Activated CD4-positive, alpha-beta memory T cell treated with anti-CD3 and anti-CD28 coated beads for 36 hours (primary cell): Measurements from ENCODE around the gene EXD3. TPM values are rescaled to one million over a fixed set of nuclear protein-coding genes. Genes with fewer than 3 reads are reported as not detected.

Experiments used
- CTCF ChIA-PET: fragments of 350-600 bp; sonication (Branson Sonifier 250); formaldehyde crosslinking; loops from one replicate; lab custom pipeline; 2021; ENCODE audit warnings: antibody characterized with exemption, inconsistent platforms; lab: Charles Lee
- POLR2A ChIA-PET: fragments of 350-600 bp; sonication (Branson Sonifier 250); formaldehyde crosslinking; loops from one replicate; lab custom pipeline; 2021; ENCODE audit warnings: antibody characterized with exemption; lab: Charles Lee
- DNase-seq: peaks from one replicate; pipeline ENCODE4 v3.0.0-alpha.2; 2020
- H3K27ac Mint-ChIP-seq: one replicate; pipeline ENCODE4 v1.8.0; 2021; ENCODE audit warnings: mixed read lengths
- H3K27me3 Mint-ChIP-seq: one replicate; pipeline ENCODE4 v1.8.0; 2021; ENCODE audit warnings: mixed read lengths
- H3K36me3 Mint-ChIP-seq: one replicate; pipeline ENCODE4 v1.8.0; 2021; ENCODE audit warnings: mixed read lengths
- H3K4me1 Mint-ChIP-seq: one replicate; pipeline ENCODE4 v1.8.0; 2021; ENCODE audit warnings: low read depth, mixed read lengths
- H3K4me3 Mint-ChIP-seq: one replicate; pipeline ENCODE4 v1.8.0; 2021; ENCODE audit warnings: mild to moderate bottlenecking, mixed read lengths
- H3K9me3 Mint-ChIP-seq: one replicate; pipeline ENCODE4 v1.8.0; 2021; ENCODE audit warnings: mixed read lengths
- intact Hi-C: fragments of 100-400 bp; cut with micrococcal nuclease; formaldehyde crosslinking; loops from one replicate; pipeline ENCODE4 v1.15.1; 2023
- total RNA-seq, 2 experiments: library from RNA; stranded (reverse); gene quantifications; one replicate each; pipeline ENCODE4 v1.2.3, GENCODE V29; 2021

Gene EXD3
- total RNA-seq, 2 experiments from 2014 or later = 13.5 to 13.6 TPM

DNA sequence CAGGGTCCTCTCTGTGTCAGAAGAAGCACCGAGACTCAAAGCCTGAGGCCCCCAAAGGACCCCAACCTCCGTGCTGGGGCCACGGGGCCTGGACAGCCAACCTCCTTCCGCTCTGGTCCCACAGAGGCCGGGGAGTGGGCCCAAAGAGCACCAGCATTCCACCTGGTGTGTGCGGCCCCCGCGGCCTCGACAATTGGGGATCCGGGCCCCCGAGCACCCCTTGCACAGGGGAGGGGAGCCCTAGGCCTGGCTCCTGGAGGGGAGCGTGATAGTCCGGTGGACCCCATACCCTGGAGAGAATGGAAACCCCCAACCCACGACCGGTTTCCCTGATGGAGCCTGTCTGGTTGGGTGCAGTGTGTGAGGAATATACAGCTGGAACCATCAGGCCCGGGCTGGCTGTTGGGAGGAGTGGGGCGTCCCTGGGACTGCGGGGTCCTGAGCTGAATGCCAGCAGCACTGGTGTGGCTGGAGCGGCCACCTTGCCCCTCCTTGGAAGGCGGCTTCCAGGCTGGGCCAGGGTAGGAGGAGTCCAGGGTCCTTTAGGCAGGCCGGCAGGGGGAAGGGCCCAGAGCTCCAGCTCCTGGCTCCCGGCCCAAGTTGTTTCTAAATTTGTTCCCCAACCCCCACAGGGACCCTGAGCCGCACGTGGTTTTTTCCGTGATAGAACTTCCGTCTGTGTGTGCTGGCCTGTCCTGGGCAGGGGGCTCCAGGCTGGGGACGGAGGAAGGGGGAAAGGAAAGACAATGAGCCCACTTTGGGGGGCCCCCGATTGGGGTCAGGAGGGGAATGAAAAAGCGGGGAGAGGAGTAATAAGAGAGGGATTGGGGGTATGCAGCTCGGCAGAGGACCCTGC is 146.3 kb downstream of the EXD3 start:
- H3K4me1 Mint-ChIP-seq = peaks cover 8% of the 10 kb centered on the region
- ChIA-PET CTCF (interaction anchor here (1.0 to 1.4 kb wide), 2 partner anchors 40 to 49 kb away, joined by 3 to 4 read pairs; partner anchors contain the start of gene RNF224), POLR2A (interaction anchor here (1.0 kb wide), 1 partner anchor 20 kb away, joined by 3 read pairs; no protein-coding TSS in a partner anchor)
- H3K36me3 Mint-ChIP-seq = no peaks in the 10 kb centered on the region
- no peak overlapping the region for H3K27ac Mint-ChIP-seq
- H3K27me3 Mint-ChIP-seq = no peaks in the 10 kb centered on the region
- intact Hi-C loops = no loop called here
- H3K4me3 Mint-ChIP-seq = peak overlapping the region; percentile 75
- no peak for DNase-seq
- H3K9me3 Mint-ChIP-seq = no peaks in the 10 kb centered on the region

DNA sequence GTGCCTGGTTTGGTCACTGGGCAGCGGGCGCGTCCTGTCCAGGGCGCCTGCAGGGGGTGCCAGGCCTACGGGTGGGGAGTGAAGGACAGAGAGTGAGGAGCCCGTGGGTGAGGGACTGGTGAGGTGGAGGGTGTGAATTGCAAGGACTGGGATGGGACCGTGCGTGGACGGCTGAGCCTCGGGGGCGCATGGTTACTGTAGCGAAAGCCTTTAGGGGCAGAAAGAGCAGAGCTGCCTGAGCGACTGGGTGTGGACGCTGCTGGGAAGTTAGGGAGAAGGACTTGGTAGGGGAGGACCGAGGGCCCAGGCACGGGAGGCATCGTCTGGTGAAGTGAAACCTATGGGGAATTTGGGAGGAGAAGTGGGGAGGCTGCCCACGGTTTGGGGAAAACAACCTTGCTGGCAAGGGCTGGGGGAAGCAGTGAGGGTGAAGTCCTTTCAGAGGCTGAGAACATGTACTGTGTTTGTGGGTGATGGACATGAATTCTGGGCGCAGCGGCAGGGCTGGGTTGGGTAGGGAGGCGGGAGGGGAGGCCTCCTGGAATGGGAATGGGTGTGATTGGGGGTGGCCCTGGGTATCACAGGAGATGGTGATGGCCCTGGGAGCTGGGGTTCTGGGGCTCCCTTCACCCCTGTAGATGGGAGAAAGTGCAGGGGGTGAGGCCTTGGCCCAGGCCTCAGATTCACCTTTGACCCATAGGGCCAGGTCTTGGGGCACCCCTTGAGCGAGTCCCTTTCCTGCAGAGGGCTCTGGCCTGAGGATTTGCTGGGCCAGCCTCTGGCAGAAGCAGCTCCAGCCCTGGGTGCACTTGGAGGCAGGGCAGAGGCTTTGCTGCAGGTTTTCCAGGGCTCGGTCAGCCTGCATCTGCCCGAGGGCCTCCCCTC is 147.1 kb downstream of the EXD3 start:
- Mint-ChIP-seq H3K4me1 (peaks cover 15% of the 10 kb centered on the region), H3K36me3 (peaks cover 6% of the 10 kb centered on the region), H3K9me3 (no peaks in the 10 kb centered on the region), H3K27ac (no peak overlapping the region), H3K27me3 (no peaks in the 10 kb centered on the region), H3K4me3 (no peak overlapping the region)
- POLR2A ChIA-PET = no interaction called here
- CTCF ChIA-PET = interaction anchor here (1.4 kb wide), 1 partner anchor 48 kb away, joined by 3 read pairs; the partner anchor contains the start of gene RNF224
- intact Hi-C loops = no loop called here
- DNase-seq = no peak

DNA sequence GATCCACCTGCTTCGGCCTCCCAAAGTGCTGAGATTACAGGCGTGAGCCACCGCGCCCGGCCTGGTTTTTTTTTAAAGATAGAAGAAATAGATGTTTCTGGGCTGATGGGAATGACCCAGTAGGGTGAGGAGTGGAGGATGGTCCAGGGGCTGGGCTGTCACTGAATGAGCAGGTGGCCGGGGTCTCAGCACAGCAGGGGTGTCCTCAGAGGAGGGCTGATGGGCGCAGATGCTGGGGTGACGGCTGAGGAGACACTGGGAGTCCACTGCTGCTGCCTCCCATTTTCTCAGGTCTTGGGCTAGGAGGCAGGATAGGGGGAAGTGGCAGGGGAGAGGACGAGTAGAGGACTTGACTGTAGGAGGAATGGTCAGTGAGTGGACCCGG is 147.8 kb downstream of the EXD3 start:
- Mint-ChIP-seq H3K27ac (no peak overlapping the region), H3K4me1 (peaks cover 15% of the 10 kb centered on the region), H3K27me3 (no peaks in the 10 kb centered on the region), H3K36me3 (peaks cover 6% of the 10 kb centered on the region), H3K4me3 (no peak overlapping the region), H3K9me3 (no peaks in the 10 kb centered on the region)
- POLR2A ChIA-PET = no interaction called here
- intact Hi-C loops = no loop called here
- CTCF ChIA-PET = interaction anchor here (1.6 kb wide), 1 partner anchor 39 kb away, joined by 4 read pairs; no protein-coding TSS in a partner anchor
- no peak for DNase-seq

DNA sequence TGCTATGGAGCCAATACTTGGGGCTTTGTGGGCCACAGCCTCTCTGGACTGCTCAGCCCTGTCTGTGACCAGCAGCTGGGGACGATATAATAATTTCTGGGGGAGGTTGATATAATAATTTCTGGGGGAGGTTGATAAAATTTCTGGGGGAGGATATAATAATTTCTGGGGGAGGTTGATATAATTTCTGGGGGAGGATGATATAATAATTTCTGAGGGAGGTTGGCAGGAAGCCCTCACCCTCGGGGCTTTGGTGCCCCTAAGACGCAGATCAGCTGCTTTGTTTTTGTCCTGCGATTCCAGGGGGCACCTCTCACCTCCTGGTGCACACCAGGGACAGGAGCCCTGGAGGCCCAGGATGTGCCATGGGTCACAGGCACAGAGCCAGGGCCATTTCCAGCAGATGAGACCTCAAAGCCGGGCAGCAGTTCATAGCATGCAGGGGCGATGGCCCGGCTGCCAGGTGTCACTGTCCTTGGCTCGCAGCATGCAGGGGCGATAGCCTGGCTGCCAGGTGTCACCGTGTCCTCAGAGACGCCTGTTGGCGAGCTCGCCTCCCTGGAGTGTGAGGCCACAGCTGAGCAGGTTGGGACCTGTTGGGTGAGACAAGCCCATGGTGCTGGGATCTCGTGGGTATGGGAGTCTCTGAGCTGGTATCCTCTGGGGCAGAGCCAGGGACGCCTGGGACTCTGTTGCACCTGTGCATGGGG is 149.2 kb downstream of the EXD3 start:
- Mint-ChIP-seq H3K4me3 (no peak overlapping the region), H3K9me3 (no peaks in the 10 kb centered on the region), H3K27me3 (no peaks in the 10 kb centered on the region), H3K4me1 (peaks cover 18% of the 10 kb centered on the region), H3K36me3 (peaks cover 17% of the 10 kb centered on the region), H3K27ac (no peak overlapping the region)
- CTCF ChIA-PET = interaction anchor here (1.6 to 1.7 kb wide), 2 partner anchors 9 to 37 kb away, joined by 4 read pairs; no protein-coding TSS in a partner anchor
- POLR2A ChIA-PET = no interaction called here
- no peak for DNase-seq
- intact Hi-C loops = no loop called here

DNA sequence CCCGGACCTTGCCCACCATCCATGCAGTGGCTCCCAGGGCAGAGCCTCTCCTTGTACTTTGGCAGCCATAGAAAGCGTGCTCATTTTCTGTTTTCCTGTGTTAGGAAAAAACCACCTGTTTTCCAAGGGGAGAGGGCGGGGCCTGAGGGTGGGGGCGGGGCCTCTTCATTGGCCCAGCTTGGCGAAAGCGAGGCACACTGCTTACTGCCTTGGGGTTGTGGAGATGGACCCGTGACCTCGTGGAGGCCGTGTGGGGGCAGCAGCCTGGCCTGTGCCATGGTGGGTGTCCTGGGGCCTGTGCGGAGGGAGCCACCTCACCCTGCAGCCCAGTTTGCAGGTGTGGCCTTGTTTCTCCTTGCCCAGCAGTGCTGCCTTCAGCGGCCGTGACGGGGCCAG is 149.9 kb downstream of the EXD3 start:
- ChIA-PET CTCF (interaction anchor here (1.0 to 1.7 kb wide), 2 partner anchors 10 to 12 kb away, joined by 4 read pairs; no protein-coding TSS in a partner anchor), POLR2A (no interaction called here)
- H3K27ac Mint-ChIP-seq = no peak overlapping the region
- H3K4me3 Mint-ChIP-seq = no peak overlapping the region
- no peak for DNase-seq
- peaks cover 20% of the 10 kb centered on the region for H3K36me3 Mint-ChIP-seq
- peaks cover 21% of the 10 kb centered on the region for H3K4me1 Mint-ChIP-seq
- no peaks in the 10 kb centered on the region for H3K9me3 Mint-ChIP-seq
- H3K27me3 Mint-ChIP-seq = no peaks in the 10 kb centered on the region
- intact Hi-C loops = no loop called here

GRCh38 chr9:137272241-137273094 is 150.5 kb downstream of the EXD3 start:
- Mint-ChIP-seq H3K4me3 (no peak overlapping the region), H3K27ac (no peak overlapping the region), H3K36me3 (peaks cover 20% of the 10 kb centered on the region), H3K4me1 (peaks cover 20% of the 10 kb centered on the region), H3K27me3 (no peaks in the 10 kb centered on the region), H3K9me3 (no peaks in the 10 kb centered on the region)
- intact Hi-C loops = no loop called here
- POLR2A ChIA-PET = no interaction called here
- DNase-seq = no peak
- CTCF ChIA-PET = interaction anchor here (1.0 to 1.7 kb wide), 2 partner anchors 10 to 11 kb away, joined by 4 read pairs; no protein-coding TSS in a partner anchor

DNA sequence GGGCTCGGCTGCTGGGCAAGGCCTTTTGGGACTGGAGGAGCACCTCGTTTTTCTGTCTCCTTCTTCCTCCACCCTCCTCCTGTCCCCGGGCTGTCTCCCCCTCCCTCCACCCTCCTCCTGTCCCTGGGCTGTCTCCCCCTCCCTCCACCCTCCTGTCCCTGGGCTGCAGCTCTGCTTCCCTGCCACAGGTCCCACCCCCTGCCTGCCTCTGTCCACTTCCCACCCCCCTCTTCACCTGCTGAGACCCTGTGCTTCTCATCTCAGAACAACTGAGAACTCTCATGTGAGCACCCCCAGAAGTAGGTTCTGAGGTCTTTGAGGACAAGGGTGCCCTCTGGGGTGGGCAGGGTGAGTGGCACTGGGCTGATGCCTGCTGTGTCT is 151.3 kb downstream of the EXD3 start:
- peaks cover 15% of the 10 kb centered on the region for H3K4me1 Mint-ChIP-seq
- no peaks in the 10 kb centered on the region for H3K27me3 Mint-ChIP-seq
- no peak for DNase-seq
- ChIA-PET POLR2A (interaction anchor here (0.8 kb wide), 1 partner anchor 91 kb away, joined by 3 read pairs; no protein-coding TSS in a partner anchor), CTCF (no interaction called here)
- peaks cover 22% of the 10 kb centered on the region for H3K36me3 Mint-ChIP-seq
- H3K4me3 Mint-ChIP-seq = no peak overlapping the region
- H3K27ac Mint-ChIP-seq = no peak overlapping the region
- no peaks in the 10 kb centered on the region for H3K9me3 Mint-ChIP-seq
- intact Hi-C loops = no loop called here

- no peak overlapping the region for H3K4me3 Mint-ChIP-seq
- intact Hi-C loops = no loop called here
- CTCF ChIA-PET = no interaction called here
- peaks cover 22% of the 10 kb centered on the region for H3K36me3 Mint-ChIP-seq
- H3K9me3 Mint-ChIP-seq = no peaks in the 10 kb centered on the region
- DNase-seq = no peak
- no peaks in the 10 kb centered on the region for H3K27me3 Mint-ChIP-seq
- peaks cover 13% of the 10 kb centered on the region for H3K4me1 Mint-ChIP-seq
- POLR2A ChIA-PET = interaction anchor here (0.8 kb wide), 1 partner anchor 90 kb away, joined by 3 read pairs; no protein-coding TSS in a partner anchor
- no peak overlapping the region for H3K27ac Mint-ChIP-seq
Observed at GRCh38 chr9:137270929-137271695, 151.8 kb downstream of the EXD3 start.

- Mint-ChIP-seq H3K36me3 (peaks cover 25% of the 10 kb centered on the region), H3K27ac (no peak overlapping the region), H3K27me3 (no peaks in the 10 kb centered on the region), H3K4me3 (no peak overlapping the region), H3K4me1 (peaks cover 13% of the 10 kb centered on the region), H3K9me3 (no peaks in the 10 kb centered on the region)
- intact Hi-C loops = no loop called here
- POLR2A ChIA-PET = no interaction called here
- DNase-seq = no peak
- CTCF ChIA-PET = interaction anchor here (0.7 kb wide), 1 partner anchor 21 kb away, joined by 3 read pairs; no protein-coding TSS in a partner anchor
Observed at GRCh38 chr9:137269231-137269772, 153.7 kb downstream of the EXD3 start.

DNA sequence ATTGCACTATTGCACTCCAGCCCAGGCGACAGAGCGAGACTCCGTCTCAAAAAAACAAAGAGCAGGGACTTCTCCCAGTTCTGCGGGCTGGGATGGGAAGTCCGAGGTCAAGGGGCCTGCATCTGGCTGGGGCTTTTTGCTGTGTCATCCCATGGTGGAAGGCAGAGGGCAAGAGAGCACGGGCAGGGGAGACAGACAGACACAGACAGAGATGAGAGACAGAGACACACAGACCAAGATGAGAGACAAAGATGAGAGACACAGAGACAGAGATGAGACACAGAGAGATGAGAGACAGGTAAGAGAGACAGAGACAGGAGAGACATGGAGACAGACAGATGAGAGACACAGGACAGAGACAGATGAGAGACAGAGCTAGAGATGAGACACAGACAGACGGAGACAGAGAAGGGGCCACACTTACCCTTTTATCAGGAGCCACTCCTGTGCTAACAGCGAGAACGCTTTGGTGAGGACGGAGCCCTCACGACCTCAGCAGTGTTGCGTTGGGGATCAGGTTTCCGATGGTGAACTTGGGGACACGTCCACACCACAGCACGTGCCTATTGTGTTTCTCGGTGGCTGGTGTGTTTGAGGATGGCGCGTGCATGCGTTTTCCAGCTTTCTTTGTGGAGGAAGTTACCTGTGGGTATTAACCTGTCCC is 154.3 kb downstream of the EXD3 start:
- H3K27ac Mint-ChIP-seq = no peak overlapping the region
- H3K9me3 Mint-ChIP-seq = no peaks in the 10 kb centered on the region
- ChIA-PET POLR2A (no interaction called here), CTCF (interaction anchor here (0.7 kb wide), 1 partner anchor 21 kb away, joined by 3 read pairs; no protein-coding TSS in a partner anchor)
- H3K4me3 Mint-ChIP-seq = no peak overlapping the region
- H3K27me3 Mint-ChIP-seq = no peaks in the 10 kb centered on the region
- DNase-seq = no peak
- peaks cover 13% of the 10 kb centered on the region for H3K4me1 Mint-ChIP-seq
- peaks cover 25% of the 10 kb centered on the region for H3K36me3 Mint-ChIP-seq
- intact Hi-C loops = no loop called here
